Measurements from ENCODE around the gene LCORL. TPM values are rescaled to one million over a fixed set of nuclear protein-coding genes. Genes with fewer than 3 reads are reported as not detected.

LCORL gene
- total and polyA plus RNA-seq, 4 donors = 1.7 to 14.7 (median 5.4) TPM

- ATAC-seq (ENCODE audit: low FRiP score) (no peak), DNase-seq (no peak)
- intact Hi-C loops (cut with DNase I) = loop anchor here (1.0 to 5.0 kb wide), 5 partner anchors 195 to 262 kb away; partner anchors contain the start of genes LAP3 (in 1 of the 2), LCORL (in 1 of the 2) and MED28 (in 1 of the 2)
- Histone ChIP-seq H3K36me3 (ENCODE audit: control insufficient read depth in 1 of 2, insufficient read depth in 2 of 2, low read length in 1 of 2) (peaks cover 0 to 2% of the 10 kb centered on the region in 2 donors), H3K4me3 (ENCODE audit: low read length in 2 of 2) (peak overlapping the region; percentile 69 to 75), H3K4me1 (ENCODE audit: control insufficient read depth in 1 of 2, insufficient read depth in 2 of 2, low read length in 2 of 2) (no peaks in the 10 kb centered on the region), H3K27me3 (ENCODE audit: control insufficient read depth in 1 of 2, insufficient read depth in 2 of 2, low read length in 1 of 2) (no peaks in the 10 kb centered on the region), H3K27ac (ENCODE audit: low read depth in 1 of 2, low read length in 2 of 2) (no peak overlapping the region), H3K9me3 (ENCODE audit: control insufficient read depth, low read length) (no peaks in the 10 kb centered on the region)
- 4 to 5% methylated on average over 7 of the region's 7 CpGs for WGBS, 2 donors
These were observed 211.9 kb downstream of the LCORL start for GRCh38 chr4:17809667-17810066.

- Histone ChIP-seq H3K36me3 (ENCODE audit: control insufficient read depth in 1 of 2, insufficient read depth in 2 of 2, low read length in 1 of 2) (peaks cover 5 to 10% of the 10 kb centered on the region in 2 donors), H3K4me1 (ENCODE audit: control insufficient read depth in 1 of 2, insufficient read depth in 2 of 2, low read length in 2 of 2) (no peaks in the 10 kb centered on the region), H3K4me3 (ENCODE audit: low read length in 2 of 2) (no peak overlapping the region), H3K27me3 (ENCODE audit: control insufficient read depth in 1 of 2, insufficient read depth in 2 of 2, low read length in 1 of 2) (no peaks in the 10 kb centered on the region), H3K9me3 (ENCODE audit: control insufficient read depth, low read length) (no peaks in the 10 kb centered on the region), H3K27ac (ENCODE audit: low read depth in 1 of 2, low read length in 2 of 2) (no peak overlapping the region)
- intact Hi-C loops (cut with DNase I) = no loop called here
- ATAC-seq (ENCODE audit: low FRiP score) (no peak), DNase-seq (no peak)
- 17 to 19% methylated on average over 6 of the region's 6 CpGs for WGBS, 2 donors
These were observed 214.1 kb downstream of the LCORL start for GRCh38 chr4:17807446-17807845.

- H3K27me3 ChIP-seq (ENCODE audit: control insufficient read depth in 1 of 2, insufficient read depth in 2 of 2, low read length in 1 of 2) = no peaks in the 10 kb centered on the region
- H3K9me3 ChIP-seq (ENCODE audit: control insufficient read depth, low read length) = no peaks in the 10 kb centered on the region
- H3K27ac ChIP-seq (ENCODE audit: low read depth in 1 of 2, low read length in 2 of 2) = no peak overlapping the region
- intact Hi-C loops (cut with DNase I) = no loop called here
- H3K4me1 ChIP-seq (ENCODE audit: control insufficient read depth in 1 of 2, insufficient read depth in 2 of 2, low read length in 2 of 2) = no peaks in the 10 kb centered on the region
- no peak overlapping the region for H3K4me3 ChIP-seq (ENCODE audit: low read length in 2 of 2)
- H3K36me3 ChIP-seq (ENCODE audit: control insufficient read depth in 1 of 2, insufficient read depth in 2 of 2, low read length in 1 of 2) = peaks cover 5 to 10% of the 10 kb centered on the region in 2 donors
- ATAC-seq (ENCODE audit: low FRiP score) (no peak), DNase-seq (no peak)
- WGBS, 2 donors = 84 to 86% methylated on average over 3 of the region's 3 CpGs
These were observed 215.9 kb downstream of the LCORL start for GRCh38 chr4:17805580-17806155.

GRCh38 chr4:17797808-17798207 lies 223.7 kb downstream of the LCORL start:
- no peak overlapping the region for H3K4me3 ChIP-seq (ENCODE audit: low read length in 2 of 2)
- H3K36me3 ChIP-seq (ENCODE audit: control insufficient read depth in 1 of 2, insufficient read depth in 2 of 2, low read length in 1 of 2) = no peaks in the 10 kb centered on the region
- no peaks in the 10 kb centered on the region for H3K4me1 ChIP-seq (ENCODE audit: control insufficient read depth in 1 of 2, insufficient read depth in 2 of 2, low read length in 2 of 2)
- 88 to 98% methylated on average over 1 of the region's 1 CpG for WGBS, 2 donors
- DNase-seq (no peak), ATAC-seq (ENCODE audit: low FRiP score) (no peak)
- H3K27me3 ChIP-seq (ENCODE audit: control insufficient read depth in 1 of 2, insufficient read depth in 2 of 2, low read length in 1 of 2) = no peaks in the 10 kb centered on the region
- intact Hi-C loops (cut with DNase I) = no loop called here
- no peak overlapping the region for H3K27ac ChIP-seq (ENCODE audit: low read depth in 1 of 2, low read length in 2 of 2)
- H3K9me3 ChIP-seq (ENCODE audit: control insufficient read depth, low read length) = no peaks in the 10 kb centered on the region

GRCh38 chr4:17794730-17795129 lies 226.8 kb downstream of the LCORL start:
- Histone ChIP-seq H3K27me3 (ENCODE audit: control insufficient read depth in 1 of 2, insufficient read depth in 2 of 2, low read length in 1 of 2) (no peaks in the 10 kb centered on the region), H3K4me3 (ENCODE audit: low read length in 2 of 2) (no peak overlapping the region), H3K36me3 (ENCODE audit: control insufficient read depth in 1 of 2, insufficient read depth in 2 of 2, low read length in 1 of 2) (no peaks in the 10 kb centered on the region), H3K9me3 (ENCODE audit: control insufficient read depth, low read length) (no peaks in the 10 kb centered on the region), H3K4me1 (ENCODE audit: control insufficient read depth in 1 of 2, insufficient read depth in 2 of 2, low read length in 2 of 2) (no peaks in the 10 kb centered on the region), H3K27ac (ENCODE audit: low read depth in 1 of 2, low read length in 2 of 2) (no peak overlapping the region)
- ATAC-seq (ENCODE audit: low FRiP score) (no peak), DNase-seq (no peak)
- 72 to 76% methylated on average over 1 of the region's 1 CpG for WGBS, 2 donors
- intact Hi-C loops (cut with DNase I) = no loop called here

Other genes with a start within 250 kb of the LCORL start
- not detected for gene FAM184B, start 240.1 kb downstream of the LCORL start, total RNA-seq
- gene FAM184B, start 240.1 kb downstream of the LCORL start, polyA plus RNA-seq = under 1 TPM in 1 of 2 donors, not detected in 1; 0.05 TPM
- gene DCAF16, start 211.0 kb downstream of the LCORL start, total RNA-seq = 10 to 100 TPM; 29.2 to 34.5 TPM
- 10 to 100 TPM in 1 of 2 donors, 1 to 10 TPM in 1; 4.5 to 13.4 TPM for gene DCAF16, start 211.0 kb downstream of the LCORL start, polyA plus RNA-seq
- gene NCAPG, start 210.8 kb downstream of the LCORL start, total RNA-seq = 1 to 10 TPM in 1 of 2 donors, under 1 TPM in 1; 0.78 to 1.8 TPM
- gene NCAPG, start 210.8 kb downstream of the LCORL start, polyA plus RNA-seq = not detected